Astrocyte (in vitro differentiated cells and primary cell): ENCODE data around the gene MAGED2. TPM values are rescaled to one million over a fixed set of nuclear protein-coding genes. Genes with fewer than 3 reads are reported as not detected.

Experiments used
- DNase-seq: peaks from one replicate; pipeline ENCODE4 v3.0.0-alpha.2; 2010; ENCODE audit warnings: low read depth
- FAIRE-seq: peaks from 2 replicates; lab custom pipeline; 2011; peaks lifted over from hg19 to GRCh38; lab: Jason Lieb, UNC
- H2AFZ ChIP-seq: 2 replicates; pipeline ENCODE4 v1.6.0; 2012; ENCODE audit warnings: low read depth, low read length, inconsistent platforms
- H3K27ac ChIP-seq: 2 replicates; pipeline ENCODE4 v1.5.1; 2011; ENCODE audit warnings: low read depth, low read length, inconsistent platforms
- H3K27me3 ChIP-seq: 2 replicates; pipeline ENCODE4 v1.6.0; 2011; ENCODE audit warnings: low read length, inconsistent platforms; ENCODE audit not compliant: insufficient read depth
- H3K36me3 ChIP-seq: 2 replicates; pipeline ENCODE4 v1.5.1; 2011; ENCODE audit warnings: low read length, inconsistent platforms; ENCODE audit not compliant: insufficient read depth
- H3K4me1 ChIP-seq: 2 replicates; pipeline ENCODE4 v1.5.1; 2011; ENCODE audit warnings: low read length, inconsistent platforms; ENCODE audit not compliant: insufficient read depth
- H3K4me2 ChIP-seq: 2 replicates; pipeline ENCODE4 v1.6.0; 2012; ENCODE audit warnings: low read length, inconsistent platforms
- H3K4me3 ChIP-seq: 2 replicates; pipeline ENCODE4 v1.5.1; 2011; ENCODE audit warnings: low read depth, mild to moderate bottlenecking, low read length, inconsistent platforms; ENCODE audit not compliant: insufficient read depth
- H3K79me2 ChIP-seq: 2 replicates; pipeline ENCODE4 v1.6.0; 2012; ENCODE audit warnings: mild to moderate bottlenecking, low read length, inconsistent platforms; ENCODE audit not compliant: insufficient read depth
- H3K9ac ChIP-seq: 2 replicates; pipeline ENCODE4 v1.6.0; 2012; ENCODE audit warnings: mild to moderate bottlenecking, low read length, inconsistent platforms
- H3K9me3 ChIP-seq: 2 replicates; pipeline ENCODE4 v1.5.1; 2012; ENCODE audit warnings: low read depth, mild to moderate bottlenecking, low read length, inconsistent platforms; ENCODE audit not compliant: insufficient read depth
- H4K20me1 ChIP-seq: 2 replicates; pipeline ENCODE4 v1.6.0; 2012; ENCODE audit warnings: low read length, inconsistent platforms; ENCODE audit not compliant: insufficient read depth
- H3K27ac Mint-ChIP-seq: one replicate; pipeline ENCODE4 v1.8.0; 2021; ENCODE audit warnings: mild to moderate bottlenecking, mixed read lengths; ENCODE audit not compliant: unreplicated experiment
- H3K27me3 Mint-ChIP-seq: one replicate; pipeline ENCODE4 v1.8.0; 2021; ENCODE audit warnings: low read depth, mixed read lengths; ENCODE audit not compliant: unreplicated experiment
- H3K36me3 Mint-ChIP-seq: one replicate; pipeline ENCODE4 v1.8.0; 2021; ENCODE audit warnings: low read depth, mixed read lengths; ENCODE audit not compliant: unreplicated experiment
- H3K4me1 Mint-ChIP-seq: one replicate; pipeline ENCODE4 v1.8.0; 2021; ENCODE audit warnings: low read depth, mixed read lengths; ENCODE audit not compliant: unreplicated experiment
- H3K4me3 Mint-ChIP-seq: one replicate; pipeline ENCODE4 v1.8.0; 2021; ENCODE audit warnings: mild to moderate bottlenecking, moderate library complexity, mixed read lengths; ENCODE audit not compliant: unreplicated experiment
- H3K9me3 Mint-ChIP-seq: one replicate; pipeline ENCODE4 v1.8.0; 2021; ENCODE audit warnings: mild to moderate bottlenecking, mixed read lengths; ENCODE audit not compliant: unreplicated experiment
- EZH2 ChIP-seq: IDR thresholded peaks from 2 replicates; pipeline ENCODE4 v1.6.1; 2012; ENCODE audit warnings: mild to moderate bottlenecking, low read length, inconsistent platforms; ENCODE audit not compliant: insufficient read depth
- total RNA-seq: library from RNA; stranded (reverse); gene quantifications from 2 replicates; pipeline ENCODE4 v1.2.1, GENCODE V29; 2021
- TF ChIP-seq, protein P1 (sequence below): IDR thresholded peaks from 2 replicates; pipeline ENCODE4 v1.5.1; 2011; ENCODE audit warnings: low read depth, mild to moderate bottlenecking, inconsistent platforms, low read length, moderate library complexity; ENCODE audit not compliant: insufficient read depth

MAGED2 gene
- total RNA-seq, 1 donor from 2014 or later: 498 TPM

DNA sequence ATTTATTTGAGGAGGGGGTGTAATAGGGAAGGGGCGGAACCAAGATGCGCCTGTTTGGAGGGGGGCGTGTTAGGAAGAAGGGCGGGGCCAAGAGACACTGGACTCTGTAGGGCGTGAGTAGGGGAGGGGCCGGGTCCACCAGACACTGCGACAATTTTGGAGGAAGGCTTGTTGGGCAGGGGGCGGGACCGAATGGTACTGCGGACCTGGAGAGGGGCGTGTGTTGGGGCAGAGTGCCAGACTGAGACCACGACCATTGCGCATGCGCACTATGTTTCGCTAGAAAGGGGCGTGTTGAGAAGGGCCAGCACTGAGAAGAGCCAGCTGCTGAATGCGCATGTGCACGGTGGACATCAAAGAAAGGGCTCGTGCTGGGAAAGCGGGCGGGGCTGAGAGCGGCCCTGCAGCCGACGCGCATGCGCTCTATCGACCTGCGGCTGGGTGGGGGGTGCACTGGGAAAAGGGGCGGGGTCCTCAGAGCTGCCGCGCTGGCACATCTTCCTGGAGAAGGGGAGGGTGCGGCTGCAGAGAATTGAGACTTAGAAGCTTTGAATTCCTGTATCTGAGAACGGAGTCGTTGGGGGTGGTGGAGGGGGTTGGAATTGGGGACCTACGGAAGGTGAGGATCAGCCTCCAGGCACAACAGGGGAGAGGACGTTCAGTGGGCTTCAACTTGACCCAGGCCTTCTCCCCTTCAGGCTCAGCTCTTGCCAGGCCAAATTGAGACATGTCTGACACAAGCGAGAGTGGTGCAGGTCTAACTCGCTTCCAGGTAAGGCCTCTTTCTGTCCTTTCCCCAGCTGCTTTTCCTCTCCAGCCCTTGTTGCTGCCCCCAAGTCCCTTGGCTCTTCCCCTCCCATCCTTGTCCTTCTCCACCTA, 1.3 kb downstream of the MAGED2 start:
- H3K27me3 Mint-ChIP-seq: no peaks in the 10 kb centered on the region
- peak; percentile 100 for FAIRE-seq
- peak overlapping the region; percentile 91 for H3K4me3 ChIP-seq

DNA sequence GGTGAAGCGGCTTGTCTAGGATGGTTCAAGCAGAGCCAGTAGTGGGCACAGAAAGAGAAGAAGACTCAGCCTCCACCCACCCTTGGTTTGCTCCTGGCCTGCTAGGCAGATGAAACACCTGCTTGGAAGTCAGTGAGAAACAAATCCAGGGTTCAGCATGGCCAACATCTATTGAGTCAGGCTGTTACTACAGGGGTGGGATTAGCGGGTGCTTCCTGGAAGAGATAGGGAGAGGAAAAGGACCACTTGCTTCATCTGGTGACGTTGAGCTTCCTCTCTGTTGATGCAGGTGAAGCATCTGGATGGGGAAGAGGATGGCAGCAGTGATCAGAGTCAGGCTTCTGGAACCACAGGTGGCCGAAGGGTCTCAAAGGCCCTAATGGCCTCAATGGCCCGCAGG, 3.0 kb downstream of the MAGED2 start:
- Mint-ChIP-seq H3K9me3 (no peaks in the 10 kb centered on the region), H3K4me3 (peak overlapping the region; percentile 98), H3K27ac (no peak overlapping the region), H3K36me3 (peaks cover 9% of the 10 kb centered on the region), H3K27me3 (no peaks in the 10 kb centered on the region), H3K4me1 (peaks cover 18% of the 10 kb centered on the region)
- Histone ChIP-seq H3K4me2 (peak overlapping the region; percentile 97), H3K27ac (no peak overlapping the region), H3K4me3 (peak overlapping the region; percentile 91), H4K20me1 (peaks cover 43% of the 10 kb centered on the region), H2AFZ (no peak overlapping the region), H3K27me3 (no peaks in the 10 kb centered on the region), H3K9ac (peak overlapping the region; percentile 97), H3K36me3 (peaks cover 22% of the 10 kb centered on the region), H3K4me1 (peaks cover 18% of the 10 kb centered on the region), H3K9me3 (no peaks in the 10 kb centered on the region), H3K79me2 (peaks cover 32% of the 10 kb centered on the region)
- DNase-seq: no peak
- FAIRE-seq: no peak
- no peak for TF ChIP-seq EZH2
- TF ChIP-seq, protein P1, sequence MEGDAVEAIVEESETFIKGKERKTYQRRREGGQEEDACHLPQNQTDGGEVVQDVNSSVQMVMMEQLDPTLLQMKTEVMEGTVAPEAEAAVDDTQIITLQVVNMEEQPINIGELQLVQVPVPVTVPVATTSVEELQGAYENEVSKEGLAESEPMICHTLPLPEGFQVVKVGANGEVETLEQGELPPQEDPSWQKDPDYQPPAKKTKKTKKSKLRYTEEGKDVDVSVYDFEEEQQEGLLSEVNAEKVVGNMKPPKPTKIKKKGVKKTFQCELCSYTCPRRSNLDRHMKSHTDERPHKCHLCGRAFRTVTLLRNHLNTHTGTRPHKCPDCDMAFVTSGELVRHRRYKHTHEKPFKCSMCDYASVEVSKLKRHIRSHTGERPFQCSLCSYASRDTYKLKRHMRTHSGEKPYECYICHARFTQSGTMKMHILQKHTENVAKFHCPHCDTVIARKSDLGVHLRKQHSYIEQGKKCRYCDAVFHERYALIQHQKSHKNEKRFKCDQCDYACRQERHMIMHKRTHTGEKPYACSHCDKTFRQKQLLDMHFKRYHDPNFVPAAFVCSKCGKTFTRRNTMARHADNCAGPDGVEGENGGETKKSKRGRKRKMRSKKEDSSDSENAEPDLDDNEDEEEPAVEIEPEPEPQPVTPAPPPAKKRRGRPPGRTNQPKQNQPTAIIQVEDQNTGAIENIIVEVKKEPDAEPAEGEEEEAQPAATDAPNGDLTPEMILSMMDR: no peak

More for the DNA sequence above, 1.3 kb downstream of the MAGED2 start:
- peak overlapping the region; percentile 98 for H3K4me3 Mint-ChIP-seq
- TF ChIP-seq, protein P1: no peak
- no peak for TF ChIP-seq EZH2
- Histone ChIP-seq H3K27me3 (no peaks in the 10 kb centered on the region), H3K9me3 (no peaks in the 10 kb centered on the region), H2AFZ (peak overlapping the region; percentile 84), H3K27ac (peak overlapping the region; percentile 84), H4K20me1 (peaks cover 36% of the 10 kb centered on the region), H3K36me3 (peaks cover 13% of the 10 kb centered on the region), H3K4me1 (peaks cover 18% of the 10 kb centered on the region), H3K4me2 (peak overlapping the region; percentile 99), H3K9ac (peak overlapping the region; percentile 97), H3K79me2 (peaks cover 32% of the 10 kb centered on the region)
- H3K4me1 Mint-ChIP-seq: peaks cover 18% of the 10 kb centered on the region
- no peaks in the 10 kb centered on the region for H3K9me3 Mint-ChIP-seq
- peaks cover 6% of the 10 kb centered on the region for H3K36me3 Mint-ChIP-seq
- DNase-seq: peak; percentile 84
- H3K27ac Mint-ChIP-seq: peak overlapping the region; percentile 98
